Ishikawa (cell line): ENCODE results near the gene MYCBP.

Experiments used
- CEBPB ChIP-seq: IDR thresholded peaks from 2 replicates; pipeline ENCODE4 v1.6.1; 2012
- RAD21 ChIP-seq: IDR thresholded peaks from 2 replicates; pipeline ENCODE4 v1.6.1; 2012; ENCODE audit warnings: low read depth
- REST ChIP-seq: IDR thresholded peaks from 2 replicates; pipeline ENCODE4 v1.6.1; 2012; ENCODE audit warnings: low read depth, mild to moderate bottlenecking
- USF1 ChIP-seq: IDR thresholded peaks from 2 replicates; pipeline ENCODE4 v1.6.1; 2012
- YY1 ChIP-seq: IDR thresholded peaks from 2 replicates; pipeline ENCODE4 v1.6.1; 2012; ENCODE audit warnings: low read depth

GRCh38 chr1:38870996-38871395 is 2.2 kb downstream of the MYCBP start:
- no peak for TF ChIP-seq USF1
- no peak for TF ChIP-seq YY1
- no peak for TF ChIP-seq RAD21
- TF ChIP-seq REST: no peak
- no peak for TF ChIP-seq CEBPB
